Endothelial cell of umbilical vein (primary cell): ENCODE results near the gene PSPN. TPM values are rescaled to one million over a fixed set of nuclear protein-coding genes. Genes with fewer than 3 reads are reported as not detected.

Experiments used
- BruUV-seq: library from RNA; stranded (reverse); fragments of 400-500 nt; replicated peaks from 2 replicates; lab custom pipeline; 2021; lab: Mats Ljungman, UMichigan
- CTCF ChIA-PET: fragments of 300-600, 350-600 bp; sonication (Branson Sonifier 250); formaldehyde crosslinking; loops from one replicate; lab custom pipeline; 2021; ENCODE audit warnings: antibody characterized with exemption, inconsistent platforms; lab: Charles Lee
- POLR2A ChIA-PET: fragments of 300-600, 350-600 bp; sonication (Branson Sonifier 250); formaldehyde crosslinking; loops from one replicate; lab custom pipeline; 2021; ENCODE audit warnings: antibody characterized with exemption, inconsistent platforms; lab: Charles Lee
- DNase-seq: peaks from one replicate; pipeline ENCODE4 v3.0.0-alpha.2; 2011; ENCODE audit warnings: low read depth, low spot score
- FAIRE-seq: peaks from 2 replicates; lab custom pipeline; 2011; peaks lifted over from hg19 to GRCh38; lab: Jason Lieb, UNC
- H2AFZ ChIP-seq: 2 replicates; pipeline ENCODE4 v1.6.0; 2012; ENCODE audit warnings: low read depth, low read length, control low read depth, inconsistent platforms
- H3K27ac ChIP-seq: 2 replicates; pipeline ENCODE4 v1.5.1; 2011; ENCODE audit warnings: low read depth, mild to moderate bottlenecking, control low read depth, low read length, moderate library complexity; ENCODE audit not compliant: insufficient read depth
- H3K27me3 ChIP-seq, 2 experiments: 2 replicates each; pipeline versions ENCODE4 v1.6.0 to v1.6.1; 2011; ENCODE audit warnings: low read length in 2 of 2, mixed read lengths in 1 of 2; ENCODE audit not compliant: control insufficient read depth in 2 of 2, insufficient read depth in 2 of 2
- H3K36me3 ChIP-seq, 2 experiments: 2 replicates in 1 of 2; 3 replicates in 1 of 2; pipeline ENCODE4 v1.5.1; 2011; ENCODE audit warnings: low read length in 2 of 2, mild to moderate bottlenecking in 1 of 2, moderate library complexity in 1 of 2; ENCODE audit not compliant: control insufficient read depth in 2 of 2, insufficient read depth in 2 of 2; ENCODE audit errors: extremely low read depth in 1 of 2
- H3K4me1 ChIP-seq: 3 replicates; pipeline ENCODE4 v1.5.1; 2011; ENCODE audit warnings: mild to moderate bottlenecking, low read length; ENCODE audit not compliant: control insufficient read depth, insufficient read depth; ENCODE audit errors: extremely low read depth
- H3K4me2 ChIP-seq: 2 replicates; pipeline ENCODE4 v1.6.1; 2011; ENCODE audit warnings: low read length, control low read depth, mixed read lengths; ENCODE audit not compliant: insufficient read depth
- H3K4me3 ChIP-seq, 3 experiments: fragments of 200-600 bp in 1 of 3; sonication (generic), shearing (Covaris generic) in 1 of 3; replicated peaks in 1 of 3; 2 replicates each; pipeline ENCODE4 v1.5.1; 2011 to 2016; ENCODE audit warnings: control low read depth in 3 of 3, low read length in 3 of 3, mild to moderate bottlenecking in 2 of 3, inconsistent platforms in 1 of 3, low read depth in 1 of 3, moderate library complexity in 1 of 3; ENCODE audit not compliant: insufficient read depth in 1 of 3
- H3K79me2 ChIP-seq: 2 replicates; pipeline ENCODE4 v1.6.0; 2012; ENCODE audit warnings: low read length, inconsistent platforms; ENCODE audit not compliant: control insufficient read depth, insufficient read depth
- H3K9ac ChIP-seq: replicated peaks from 2 replicates; pipeline ENCODE3; 2011; ENCODE audit warnings: low read length, control low read depth; ENCODE audit not compliant: insufficient read depth; ENCODE audit errors: extremely low read depth
- H3K9me1 ChIP-seq: replicated peaks from 3 replicates; pipeline ENCODE4 v1.6.0; 2011; ENCODE audit warnings: mild to moderate bottlenecking, low read length; ENCODE audit not compliant: control insufficient read depth, insufficient read depth; ENCODE audit errors: extremely low read depth
- H3K9me3 ChIP-seq: replicated peaks from 2 replicates; pipeline ENCODE4 v1.5.1; 2012; ENCODE audit warnings: low read length, inconsistent platforms; ENCODE audit not compliant: control insufficient read depth, insufficient read depth
- H4K20me1 ChIP-seq: replicated peaks from 2 replicates; pipeline ENCODE3; 2011; ENCODE audit warnings: mild to moderate bottlenecking, low read length; ENCODE audit not compliant: control insufficient read depth, insufficient read depth; ENCODE audit errors: extremely low read depth
- EZH2 ChIP-seq: IDR thresholded peaks from 2 replicates; pipeline ENCODE4 v1.6.1; 2012; ENCODE audit warnings: borderline replicate concordance, low read depth, mild to moderate bottlenecking, moderate library complexity, low read length, inconsistent platforms; ENCODE audit not compliant: severe bottlenecking
- FOS ChIP-seq: IDR thresholded peaks from 2 replicates; pipeline ENCODE4 v1.6.1; 2011; ENCODE audit warnings: mild to moderate bottlenecking, low read length, moderate library complexity, borderline replicate concordance; ENCODE audit not compliant: insufficient read depth
- GATA2 ChIP-seq: IDR thresholded peaks from 2 replicates; pipeline ENCODE4 v1.7.0; 2011; ENCODE audit warnings: low read depth, mild to moderate bottlenecking, moderate library complexity, mixed read lengths, low read length; ENCODE audit not compliant: insufficient read length, insufficient read depth
- JUN ChIP-seq: IDR thresholded peaks from 2 replicates; pipeline ENCODE4 v1.6.1; 2011; ENCODE audit warnings: borderline replicate concordance, low read depth; ENCODE audit not compliant: insufficient read length, insufficient read depth
- MYC ChIP-seq: IDR thresholded peaks from one replicate; pipeline ENCODE4 v1.6.1; 2011; ENCODE audit warnings: mild to moderate bottlenecking, low read depth, low read length
- POLR2A ChIP-seq: IDR thresholded peaks from 2 replicates; pipeline ENCODE4 v1.6.1; 2012; ENCODE audit warnings: low read depth, mild to moderate bottlenecking, control low read depth, low read length
- POLR2AphosphoS5 ChIP-seq: IDR thresholded peaks from 2 replicates; pipeline ENCODE4 v1.6.1; 2012; ENCODE audit warnings: low read depth, mild to moderate bottlenecking, control low read depth, low read length, moderate library complexity; ENCODE audit not compliant: insufficient read depth
- dilution Hi-C: fragments of 300-500 bp; cut with MboI; formaldehyde crosslinking; loops from one replicate; pipeline ENCODE4 v1.15.0; 2019; ENCODE audit warnings: low sequenced_read_pairs; ENCODE audit not compliant: extremely low pct_ligation_motif_present
- intact Hi-C: fragments of 100-400 bp; cut with micrococcal nuclease; formaldehyde crosslinking; loops from one replicate; pipeline ENCODE4 v1.10.0; 2022
- polyA plus RNA-seq, 4 experiments: library from polyadenylated mRNA; depleted of rRNA in 3 of 4; stranded (reverse) in 3 of 4; unstranded in 1 of 4; fragments of >200 nt; gene quantifications; 2 replicates each; pipeline versions ENCODE4 v1.2.1 to v1.2.3, GENCODE V29; 2011 to 2012; ENCODE audit warnings: missing spikeins in 1 of 4
- total RNA-seq: library from RNA; stranded (reverse); gene quantifications from 2 replicates; pipeline ENCODE4 v1.2.3, GENCODE V29; 2021
- TF ChIP-seq, protein P1 (sequence below), 2 donors: IDR thresholded peaks; 1 replicate in 1 of 2; 2 replicates in 1 of 2; pipeline ENCODE4 v1.5.1; 2011; ENCODE audit warnings: low read length in 2 of 2, mild to moderate bottlenecking in 2 of 2, moderate library complexity in 2 of 2, control low read depth in 1 of 2, inconsistent platforms in 1 of 2, low read depth in 1 of 2; ENCODE audit not compliant: insufficient read depth in 1 of 2; ENCODE audit errors: extremely low read depth in 1 of 2
- TF ChIP-seq, protein P2 (sequence below): IDR thresholded peaks from 2 replicates; pipeline ENCODE4 v1.6.1; 2011; ENCODE audit not compliant: insufficient read depth, insufficient read length

PSPN gene
- total and polyA plus RNA-seq, 2 donors (not counting 3 experiments of a cell fraction or from before 2014, with no cell fraction given): 0.84 to 1.0 TPM

DNA sequence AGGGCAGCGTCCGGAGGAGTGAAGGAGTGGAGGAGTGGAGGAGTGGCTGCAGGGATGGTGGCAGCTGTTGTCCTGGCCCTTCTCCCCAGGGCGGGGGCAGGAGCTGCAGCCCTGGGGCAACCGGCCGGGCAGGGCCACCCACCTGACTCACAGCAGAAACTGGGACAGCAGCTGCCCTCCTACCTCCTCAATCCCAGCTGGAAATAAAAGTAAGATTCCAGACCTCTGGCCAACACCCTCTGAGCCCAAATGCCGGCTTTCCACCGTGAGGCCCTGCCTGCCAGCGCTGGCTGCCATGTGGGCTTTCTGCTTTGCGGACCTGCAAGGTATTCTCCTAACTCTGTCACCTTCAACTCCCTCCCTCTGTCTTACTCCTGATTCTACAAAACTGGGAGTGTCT is 17.7 kb downstream of the PSPN start:
- H3K4me2 ChIP-seq: no peak overlapping the region
- H3K4me1 ChIP-seq: peaks cover 7% of the 10 kb centered on the region
- no peaks in the 10 kb centered on the region for H4K20me1 ChIP-seq
- FAIRE-seq (no peak), DNase-seq (no peak)
- TF ChIP-seq GATA2 (no peak), EZH2 (no peak)
- no peaks in the 10 kb centered on the region for H3K9me1 ChIP-seq
- H3K27ac ChIP-seq: no peak overlapping the region
- no TSS peak for BruUV-seq
- ChIA-PET CTCF (interaction anchor here (0.7 to 2.5 kb wide), 2 partner anchors 232 to 310 kb away, joined by 4 to 17 read pairs; no protein-coding TSS in a partner anchor), POLR2A (no interaction called here)
- H3K9ac ChIP-seq: no peak overlapping the region
- H3K9me3 ChIP-seq: no peaks in the 10 kb centered on the region
- H2AFZ ChIP-seq: no peak overlapping the region
- H3K36me3 ChIP-seq: no peaks in the 10 kb centered on the region
- H3K4me3 ChIP-seq: no peak overlapping the region
- dilution Hi-C loops: no loop called here
- H3K79me2 ChIP-seq: peaks cover 13% of the 10 kb centered on the region
- intact Hi-C loops: no loop called here
- H3K27me3 ChIP-seq: no peaks in the 10 kb centered on the region

DNA sequence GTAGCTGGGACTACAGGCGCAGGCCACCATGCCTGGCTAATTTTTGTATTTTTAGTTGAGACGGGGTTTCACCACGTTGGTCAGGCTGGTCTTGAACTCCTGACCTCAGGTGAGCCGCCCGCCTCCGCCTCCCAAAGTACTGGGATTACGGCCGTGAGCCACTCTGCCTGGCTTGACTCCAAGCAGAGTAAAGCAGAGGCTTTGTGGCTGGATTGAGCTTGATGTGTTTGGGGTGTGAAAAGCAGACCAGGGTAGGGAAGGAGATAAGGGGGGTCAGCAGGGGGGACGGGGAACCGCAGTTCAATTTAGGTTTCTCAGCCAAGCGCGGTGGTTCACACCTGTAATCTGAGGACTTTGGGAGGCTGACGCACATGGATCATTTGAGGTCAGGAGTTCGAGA is 18.6 kb downstream of the PSPN start:
- DNase-seq (no peak), FAIRE-seq (no peak)
- H3K79me2 ChIP-seq: peaks cover 8% of the 10 kb centered on the region
- H3K9me1 ChIP-seq: no peaks in the 10 kb centered on the region
- ChIA-PET POLR2A (no interaction called here), CTCF (interaction anchor here (1.2 to 2.5 kb wide), 3 partner anchors 139 to 231 kb away, joined by 4 to 17 read pairs (median 4); no protein-coding TSS in a partner anchor)
- no peak overlapping the region for H3K9ac ChIP-seq
- no peaks in the 10 kb centered on the region for H3K9me3 ChIP-seq
- no peak for TF ChIP-seq JUN
- TF ChIP-seq, protein P1, sequence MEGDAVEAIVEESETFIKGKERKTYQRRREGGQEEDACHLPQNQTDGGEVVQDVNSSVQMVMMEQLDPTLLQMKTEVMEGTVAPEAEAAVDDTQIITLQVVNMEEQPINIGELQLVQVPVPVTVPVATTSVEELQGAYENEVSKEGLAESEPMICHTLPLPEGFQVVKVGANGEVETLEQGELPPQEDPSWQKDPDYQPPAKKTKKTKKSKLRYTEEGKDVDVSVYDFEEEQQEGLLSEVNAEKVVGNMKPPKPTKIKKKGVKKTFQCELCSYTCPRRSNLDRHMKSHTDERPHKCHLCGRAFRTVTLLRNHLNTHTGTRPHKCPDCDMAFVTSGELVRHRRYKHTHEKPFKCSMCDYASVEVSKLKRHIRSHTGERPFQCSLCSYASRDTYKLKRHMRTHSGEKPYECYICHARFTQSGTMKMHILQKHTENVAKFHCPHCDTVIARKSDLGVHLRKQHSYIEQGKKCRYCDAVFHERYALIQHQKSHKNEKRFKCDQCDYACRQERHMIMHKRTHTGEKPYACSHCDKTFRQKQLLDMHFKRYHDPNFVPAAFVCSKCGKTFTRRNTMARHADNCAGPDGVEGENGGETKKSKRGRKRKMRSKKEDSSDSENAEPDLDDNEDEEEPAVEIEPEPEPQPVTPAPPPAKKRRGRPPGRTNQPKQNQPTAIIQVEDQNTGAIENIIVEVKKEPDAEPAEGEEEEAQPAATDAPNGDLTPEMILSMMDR (IDR thresholded peaks at IDR 0.05; ENCODE audit: extremely low read depth in 1 of 2, insufficient read depth in 1 of 2, low read depth in 1 of 2, low read length in 2 of 2): no peak
- TF ChIP-seq FOS: no peak
- no peak for TF ChIP-seq GATA2
- TF ChIP-seq, protein P2, sequence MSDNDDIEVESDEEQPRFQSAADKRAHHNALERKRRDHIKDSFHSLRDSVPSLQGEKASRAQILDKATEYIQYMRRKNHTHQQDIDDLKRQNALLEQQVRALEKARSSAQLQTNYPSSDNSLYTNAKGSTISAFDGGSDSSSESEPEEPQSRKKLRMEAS: no peak
- TF ChIP-seq POLR2AphosphoS5: no peak
- no peak for TF ChIP-seq POLR2A
- TF ChIP-seq EZH2: no peak
- no peak for TF ChIP-seq MYC
- H3K27me3 ChIP-seq: no peaks in the 10 kb centered on the region
- no peak overlapping the region for H3K4me3 ChIP-seq
- dilution Hi-C loops: no loop called here
- H3K4me1 ChIP-seq: peaks cover 2% of the 10 kb centered on the region
- no peak overlapping the region for H2AFZ ChIP-seq
- intact Hi-C loops: no loop called here
- no peaks in the 10 kb centered on the region for H4K20me1 ChIP-seq
- no peak overlapping the region for H3K27ac ChIP-seq
- no peak overlapping the region for H3K4me2 ChIP-seq
- no TSS peak for BruUV-seq
- H3K36me3 ChIP-seq: no peaks in the 10 kb centered on the region
